Panc1 (cell line): ENCODE results near the gene CCT7. TPM values are rescaled to one million over a fixed set of nuclear protein-coding genes. Genes with fewer than 3 reads are reported as not detected.

Experiments used
- ATAC-seq: fragments of 200-7000 bp; cut with Tn5 transposase; 2 replicates; pipeline ENCODE4 v1.9.1; 2020; ENCODE audit warnings: mild to moderate bottlenecking, moderate library complexity
- Bru-seq: library from RNA; stranded (reverse); fragments of 400-500 nt; gene quantifications from one replicate; lab custom pipeline; 2021; lab: Mats Ljungman, UMichigan
- BruChase-seq, 2 experiments: library from RNA; stranded (reverse); fragments of 400-500 nt; gene quantifications; one replicate each; lab custom pipeline; 2021; lab: Mats Ljungman, UMichigan
- BruUV-seq: library from RNA; stranded (reverse); fragments of 400-500 nt; replicated peaks from 2 replicates; lab custom pipeline; 2021; lab: Mats Ljungman, UMichigan
- CTCF ChIA-PET: fragments of 300-600 bp; sonication (Branson Sonifier 250); formaldehyde crosslinking; loops from one replicate; lab custom pipeline; 2022; ENCODE audit warnings: antibody characterized with exemption; lab: Charles Lee
- POLR2A ChIA-PET: fragments of 300-600 bp; sonication (Branson Sonifier 250); formaldehyde crosslinking; loops from one replicate; lab custom pipeline; 2022; ENCODE audit warnings: antibody characterized with exemption; lab: Charles Lee
- DNase-seq: peaks from one replicate; pipeline ENCODE4 v3.0.0-alpha.2; 2010; ENCODE audit warnings: low read depth, low spot score
- H3K27ac ChIP-seq: 2 replicates; pipeline ENCODE4 v1.5.1; 2011; ENCODE audit warnings: mild to moderate bottlenecking, low read length, inconsistent platforms
- H3K27me3 ChIP-seq: fragments of 200-500 bp; sonication (Bioruptor generic); 2 replicates; pipeline ENCODE4 v1.6.0; 2014; ENCODE audit warnings: low read length, inconsistent platforms; ENCODE audit not compliant: control insufficient read depth, insufficient read depth
- H3K36me3 ChIP-seq: fragments of 200-500 bp; sonication (Bioruptor generic); 2 replicates; pipeline ENCODE4 v1.5.1; 2014; ENCODE audit warnings: inconsistent platforms, mild to moderate bottlenecking, low read length, moderate library complexity; ENCODE audit not compliant: control insufficient read depth, insufficient read depth
- H3K4me1 ChIP-seq: 2 replicates; pipeline ENCODE4 v1.5.1; 2011; ENCODE audit warnings: inconsistent platforms, mild to moderate bottlenecking, low read length, moderate library complexity; ENCODE audit not compliant: control insufficient read depth, insufficient read depth
- H3K4me3 ChIP-seq, 2 experiments: 2 replicates each; pipeline ENCODE4 v1.5.1; 2011 to 2012; ENCODE audit warnings: low read depth in 2 of 2, low read length in 2 of 2, mild to moderate bottlenecking in 2 of 2, inconsistent platforms in 1 of 2, moderate library complexity in 1 of 2
- H3K9me3 ChIP-seq: fragments of 200-500 bp; sonication (Bioruptor generic); 2 replicates; pipeline ENCODE4 v1.5.1; 2014; ENCODE audit warnings: low read depth, mild to moderate bottlenecking, inconsistent platforms, low read length, moderate library complexity; ENCODE audit not compliant: control insufficient read depth, insufficient read depth
- POLR2AphosphoS5 ChIP-seq: IDR thresholded peaks from 2 replicates; pipeline ENCODE4 v1.6.1; 2012; ENCODE audit warnings: mild to moderate bottlenecking, low read depth, low read length, moderate library complexity
- SIN3A ChIP-seq: IDR thresholded peaks from 2 replicates; pipeline ENCODE4 v1.6.1; 2012; ENCODE audit warnings: low read depth, mild to moderate bottlenecking, low read length, moderate library complexity, borderline replicate concordance; ENCODE audit not compliant: insufficient read depth
- TCF7L2 ChIP-seq: IDR thresholded peaks from 2 replicates; pipeline ENCODE4 v1.6.1; 2011; ENCODE audit warnings: mild to moderate bottlenecking, low read depth, low read length, inconsistent platforms
- in situ Hi-C: cut with HindIII; loops from 2 replicates; pipeline ENCODE4 v1.10.0; 2016; ENCODE audit warnings: low sequenced_read_pairs, low pct_unique_long_range_greater_than_20kb
- intact Hi-C: fragments of 100-400 bp; cut with micrococcal nuclease; formaldehyde crosslinking; loops from one replicate; pipeline ENCODE4 v1.10.0; 2022; ENCODE audit not compliant: unreplicated experiment
- long read RNA-seq: library from polyadenylated mRNA; unstranded; transcript quantifications from one replicate; pipeline ENCODE4 v2.0.0, GENCODE V29; 2021; ENCODE audit not compliant: unreplicated experiment
- polyA plus RNA-seq: library from polyadenylated mRNA; unstranded; fragments of >200 nt; gene quantifications from one replicate; pipeline ENCODE4 v1.2.1, GENCODE V29; 2012; ENCODE audit warnings: missing spikeins; ENCODE audit not compliant: insufficient read length
- total RNA-seq: library from RNA; stranded (reverse); gene quantifications from one replicate; pipeline ENCODE4 v1.2.1, GENCODE V29; 2021; ENCODE audit not compliant: unreplicated experiment
- TF ChIP-seq, protein P1 (sequence below): fragments of 450-650 bp; IDR thresholded peaks from 2 replicates; pipeline ENCODE4 v1.5.1; 2017; ENCODE audit warnings: mild to moderate bottlenecking
- TF ChIP-seq, protein P2 (sequence below), 2 experiments: IDR thresholded peaks; 2 replicates each; pipeline ENCODE4 v1.6.1; 2011 to 2012; ENCODE audit warnings: low read depth in 2 of 2, control low read depth in 1 of 2, low read length in 1 of 2, mild to moderate bottlenecking in 1 of 2, moderate library complexity in 1 of 2; ENCODE audit not compliant: insufficient read depth in 1 of 2

CCT7 gene
- total RNA-seq (426 TPM), Bru-seq, nascent RNA (percentile 94 among the genes with signal in this experiment), BruChase-seq, experiment 1, labeled RNA remaining after a 2-hour chase (percentile 93 among the genes with signal in this experiment), BruChase-seq, experiment 2, labeled RNA remaining after a 6-hour chase (percentile 96 among the genes with signal in this experiment)
- polyA plus RNA-seq, result 330 TPM
- long read RNA-seq, transcript CCT7-201 (12 exons, 1,916 nt), result major isoform, 577 of 658 reads
- long read RNA-seq, partial matches to known transcripts, result 53 of 658 reads
- long read RNA-seq, other reads (novel, unspliced or antisense), result 19 of 658 reads

DNA sequence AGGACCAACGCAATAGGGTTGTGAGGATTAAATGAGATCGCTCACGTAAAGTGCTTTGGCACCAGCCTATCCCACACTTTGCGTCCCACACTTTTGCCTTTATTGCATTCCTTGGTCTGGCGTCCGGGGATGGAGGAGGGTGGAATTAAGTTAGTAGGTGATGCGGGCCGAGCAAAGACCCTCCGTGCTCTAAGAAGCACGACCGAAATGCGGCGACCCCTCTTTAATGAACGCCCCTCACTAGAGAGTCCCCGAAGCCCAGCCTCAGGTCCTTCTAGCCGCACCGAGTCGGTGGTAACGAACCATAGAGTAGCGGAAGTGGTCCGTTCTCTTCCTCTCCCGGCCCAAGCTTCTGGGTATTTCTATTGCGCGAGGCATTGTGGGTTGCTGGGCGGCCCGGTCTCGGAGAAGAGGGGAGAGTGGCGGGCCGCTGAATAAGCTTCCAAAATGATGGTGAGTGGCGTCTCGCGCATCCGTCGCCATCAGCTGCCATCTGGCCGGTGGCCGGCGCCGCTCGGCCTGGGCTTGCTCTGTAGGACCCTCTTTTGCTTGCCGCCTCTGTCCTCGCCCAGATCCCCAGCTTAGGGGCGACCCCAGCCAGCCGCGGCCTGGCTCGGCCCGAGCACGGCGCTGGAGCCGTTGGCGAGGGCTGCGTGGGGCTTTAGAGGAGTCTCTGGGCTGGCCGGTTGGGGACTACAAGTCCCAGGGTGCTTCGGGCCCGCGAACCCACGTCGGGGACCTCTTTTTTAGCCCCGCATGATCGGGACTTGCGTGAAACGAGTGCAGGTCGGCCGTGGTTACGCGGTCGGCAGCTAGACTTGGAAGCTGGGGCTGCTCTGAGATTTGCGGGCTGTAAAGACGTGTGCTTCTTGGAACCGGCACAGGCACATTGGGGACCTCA lies at the start of gene CCT7:
Gene CCT7, plus strand, starts transcription at position 377 of the 901 bp plus-strand sequence. Its CDS starts 71 bp downstream, at position 448.
- Histone ChIP-seq H3K27ac (peak within 1 kb of the TSS; percentile 97), H3K4me1 (peaks cover 29% of the 10 kb centered on the region), H3K27me3 (no peaks in the 10 kb centered on the region), H3K36me3 (peaks cover 13% of the 10 kb centered on the region), H3K4me3 (peak within 1 kb of the TSS; percentile 72 to 88), H3K9me3 (no peaks in the 10 kb centered on the region)
- TSS peak; percentile 87 for BruUV-seq
- TF ChIP-seq, protein P1, sequence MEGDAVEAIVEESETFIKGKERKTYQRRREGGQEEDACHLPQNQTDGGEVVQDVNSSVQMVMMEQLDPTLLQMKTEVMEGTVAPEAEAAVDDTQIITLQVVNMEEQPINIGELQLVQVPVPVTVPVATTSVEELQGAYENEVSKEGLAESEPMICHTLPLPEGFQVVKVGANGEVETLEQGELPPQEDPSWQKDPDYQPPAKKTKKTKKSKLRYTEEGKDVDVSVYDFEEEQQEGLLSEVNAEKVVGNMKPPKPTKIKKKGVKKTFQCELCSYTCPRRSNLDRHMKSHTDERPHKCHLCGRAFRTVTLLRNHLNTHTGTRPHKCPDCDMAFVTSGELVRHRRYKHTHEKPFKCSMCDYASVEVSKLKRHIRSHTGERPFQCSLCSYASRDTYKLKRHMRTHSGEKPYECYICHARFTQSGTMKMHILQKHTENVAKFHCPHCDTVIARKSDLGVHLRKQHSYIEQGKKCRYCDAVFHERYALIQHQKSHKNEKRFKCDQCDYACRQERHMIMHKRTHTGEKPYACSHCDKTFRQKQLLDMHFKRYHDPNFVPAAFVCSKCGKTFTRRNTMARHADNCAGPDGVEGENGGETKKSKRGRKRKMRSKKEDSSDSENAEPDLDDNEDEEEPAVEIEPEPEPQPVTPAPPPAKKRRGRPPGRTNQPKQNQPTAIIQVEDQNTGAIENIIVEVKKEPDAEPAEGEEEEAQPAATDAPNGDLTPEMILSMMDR, result no peak
- TF ChIP-seq, protein P2, sequence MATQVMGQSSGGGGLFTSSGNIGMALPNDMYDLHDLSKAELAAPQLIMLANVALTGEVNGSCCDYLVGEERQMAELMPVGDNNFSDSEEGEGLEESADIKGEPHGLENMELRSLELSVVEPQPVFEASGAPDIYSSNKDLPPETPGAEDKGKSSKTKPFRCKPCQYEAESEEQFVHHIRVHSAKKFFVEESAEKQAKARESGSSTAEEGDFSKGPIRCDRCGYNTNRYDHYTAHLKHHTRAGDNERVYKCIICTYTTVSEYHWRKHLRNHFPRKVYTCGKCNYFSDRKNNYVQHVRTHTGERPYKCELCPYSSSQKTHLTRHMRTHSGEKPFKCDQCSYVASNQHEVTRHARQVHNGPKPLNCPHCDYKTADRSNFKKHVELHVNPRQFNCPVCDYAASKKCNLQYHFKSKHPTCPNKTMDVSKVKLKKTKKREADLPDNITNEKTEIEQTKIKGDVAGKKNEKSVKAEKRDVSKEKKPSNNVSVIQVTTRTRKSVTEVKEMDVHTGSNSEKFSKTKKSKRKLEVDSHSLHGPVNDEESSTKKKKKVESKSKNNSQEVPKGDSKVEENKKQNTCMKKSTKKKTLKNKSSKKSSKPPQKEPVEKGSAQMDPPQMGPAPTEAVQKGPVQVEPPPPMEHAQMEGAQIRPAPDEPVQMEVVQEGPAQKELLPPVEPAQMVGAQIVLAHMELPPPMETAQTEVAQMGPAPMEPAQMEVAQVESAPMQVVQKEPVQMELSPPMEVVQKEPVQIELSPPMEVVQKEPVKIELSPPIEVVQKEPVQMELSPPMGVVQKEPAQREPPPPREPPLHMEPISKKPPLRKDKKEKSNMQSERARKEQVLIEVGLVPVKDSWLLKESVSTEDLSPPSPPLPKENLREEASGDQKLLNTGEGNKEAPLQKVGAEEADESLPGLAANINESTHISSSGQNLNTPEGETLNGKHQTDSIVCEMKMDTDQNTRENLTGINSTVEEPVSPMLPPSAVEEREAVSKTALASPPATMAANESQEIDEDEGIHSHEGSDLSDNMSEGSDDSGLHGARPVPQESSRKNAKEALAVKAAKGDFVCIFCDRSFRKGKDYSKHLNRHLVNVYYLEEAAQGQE (IDR thresholded peaks at IDR 0.05; ENCODE audit: insufficient read depth in 1 of 2, low read depth in 2 of 2, low read length in 1 of 2), result no peak
- TF ChIP-seq POLR2AphosphoS5 (peak; percentile 96), SIN3A (peak; percentile 90; the same call in 1 of the 2 replicates), TCF7L2 (no peak)
- intact Hi-C loops, result no loop called here
- in situ Hi-C loops, result loop anchor here (10.0 kb wide), 1 partner anchor 61 kb away; the partner anchor contains the start of gene EGR4
- ChIA-PET CTCF (no interaction called here), POLR2A (interaction anchor here (0.7 kb wide), 1 partner anchor 21 kb away, joined by 4 read pairs; no protein-coding TSS in a partner anchor)
- peak; percentile 55 for DNase-seq
- peak; percentile 81 for ATAC-seq

DNA sequence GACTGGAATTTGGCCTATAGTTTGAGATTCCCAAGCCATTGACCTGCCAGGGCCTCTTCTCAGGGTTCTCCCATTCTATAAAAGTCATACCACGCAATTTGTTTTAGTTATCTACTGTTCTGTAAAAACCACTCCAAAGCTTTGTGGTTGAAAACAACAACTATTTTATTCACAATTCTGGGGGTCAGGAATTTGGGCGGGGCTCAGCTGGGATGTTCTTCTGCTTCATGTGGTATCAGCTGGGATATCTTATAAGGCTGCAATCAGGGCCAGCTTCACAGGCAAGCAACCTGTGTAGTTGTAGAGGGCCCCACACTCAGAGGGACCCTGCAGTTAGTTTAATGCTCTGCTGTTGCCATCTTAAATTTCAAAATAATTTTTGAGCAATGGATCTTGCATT lies 48.1 kb upstream of the CCT7 start:
- no TSS peak for BruUV-seq
- H3K9me3 ChIP-seq, result no peaks in the 10 kb centered on the region
- no peaks in the 10 kb centered on the region for H3K36me3 ChIP-seq
- intact Hi-C loops (no loop called here), in situ Hi-C loops (no loop called here)
- TF ChIP-seq POLR2AphosphoS5, result no peak
- TF ChIP-seq, protein P1, result no peak
- no peak for TF ChIP-seq TCF7L2
- TF ChIP-seq, protein P2 (IDR thresholded peaks at IDR 0.05; ENCODE audit: insufficient read depth in 1 of 2, low read depth in 2 of 2, low read length in 1 of 2), result no peak
- no peak for TF ChIP-seq SIN3A
- CTCF ChIA-PET, result no interaction called here
- H3K27me3 ChIP-seq, result peaks cover 9% of the 10 kb centered on the region
- no peak overlapping the region for H3K4me3 ChIP-seq
- POLR2A ChIA-PET, result no interaction called here
- ATAC-seq (no peak), DNase-seq (no peak)
- no peaks in the 10 kb centered on the region for H3K4me1 ChIP-seq
- no peak overlapping the region for H3K27ac ChIP-seq
